Aorta (tissue), 5 donors: ENCODE results near the gene TSPAN15. TPM values are rescaled to one million over a fixed set of nuclear protein-coding genes. Genes with fewer than 3 reads are reported as not detected.

ENCODE experiments used
- ATAC-seq: fragments of 200-7000 bp; cut with Tn5 transposase; one replicate; pipeline ENCODE4 v1.9.1; 2022; ENCODE audit warnings: moderate library complexity; ENCODE audit not compliant: low FRiP score
- DNase-seq, 2 donors: peaks; one replicate each; pipeline ENCODE4 v3.0.0-alpha.2; 2020
- H3K27ac ChIP-seq, 2 donors: one replicate each; pipeline ENCODE4 v1.5.1; 2013; ENCODE audit warnings: low read length in 2 of 2, mild to moderate bottlenecking in 2 of 2, moderate library complexity in 2 of 2, control low read depth in 1 of 2, inconsistent platforms in 1 of 2, low read depth in 1 of 2
- H3K27me3 ChIP-seq, 2 donors: one replicate each; pipeline ENCODE4 v1.6.1; 2013; ENCODE audit warnings: control low read depth in 1 of 2, low read length in 1 of 2, mild to moderate bottlenecking in 1 of 2, moderate library complexity in 1 of 2; ENCODE audit not compliant: insufficient read depth in 2 of 2, control insufficient read depth in 1 of 2
- H3K36me3 ChIP-seq, 2 donors: one replicate each; pipeline ENCODE4 v1.6.1; 2013; ENCODE audit warnings: control low read depth in 1 of 2, low read length in 1 of 2, mild to moderate bottlenecking in 1 of 2; ENCODE audit not compliant: insufficient read depth in 2 of 2, control insufficient read depth in 1 of 2
- H3K4me1 ChIP-seq, 2 donors: one replicate each; pipeline ENCODE4 v1.6.1; 2013; ENCODE audit warnings: low read length in 2 of 2, control low read depth in 1 of 2, mild to moderate bottlenecking in 1 of 2, moderate library complexity in 1 of 2; ENCODE audit not compliant: insufficient read depth in 2 of 2, control insufficient read depth in 1 of 2
- H3K4me3 ChIP-seq, 2 donors: one replicate each; pipeline ENCODE4 v1.5.1; 2013; ENCODE audit warnings: low read length in 2 of 2, control low read depth in 1 of 2, mild to moderate bottlenecking in 1 of 2
- H3K9me3 ChIP-seq: one replicate; pipeline ENCODE4 v1.6.1; 2013; ENCODE audit warnings: mild to moderate bottlenecking, low read length; ENCODE audit not compliant: control insufficient read depth
- WGBS, 2 donors: extraction: QIAGEN DNeasy Blood & Tissue Kit; methylation state at CpG; one replicate each; pipeline ENCODE4 v1.1.7; 2013; 5-methylcytosine and 5-hydroxymethylcytosine counted together
- intact Hi-C, 2 donors: fragments of 100-400 bp; cut with DNase I; formaldehyde crosslinking; loops; one replicate each; pipeline versions ENCODE4 v1.14.2 to v1.15.0; 2022
- polyA plus RNA-seq, 2 donors: library from polyadenylated mRNA; stranded (reverse); fragments of 200-250 nt; gene quantifications; one replicate each; pipeline ENCODE4 v1.2.3, GENCODE V29; 2013
- total RNA-seq, 2 donors: library from RNA; stranded (reverse); fragmentation: NEBNext Ultra II Directional; extraction: Animal tissue kit (Norgen Biotek cat#: 25700); gene quantifications; one replicate each; pipeline ENCODE4 v1.2.1, GENCODE V29; 2021
- donor health status: healthy with polysubstance abuse.
- donor health status: Bipolar disorder and iron deficiency.
- donor health status: DM: no; HTN: no; CAD: no.
- donor health status: DM: no; HTN: no; CAD: no.
- donor health status: DM: yes; HTN: yes; CAD: no.

The TSPAN15 gene
- total and polyA plus RNA-seq, 4 donors = 1.8 to 16.8 (median 11.5) TPM

DNA sequence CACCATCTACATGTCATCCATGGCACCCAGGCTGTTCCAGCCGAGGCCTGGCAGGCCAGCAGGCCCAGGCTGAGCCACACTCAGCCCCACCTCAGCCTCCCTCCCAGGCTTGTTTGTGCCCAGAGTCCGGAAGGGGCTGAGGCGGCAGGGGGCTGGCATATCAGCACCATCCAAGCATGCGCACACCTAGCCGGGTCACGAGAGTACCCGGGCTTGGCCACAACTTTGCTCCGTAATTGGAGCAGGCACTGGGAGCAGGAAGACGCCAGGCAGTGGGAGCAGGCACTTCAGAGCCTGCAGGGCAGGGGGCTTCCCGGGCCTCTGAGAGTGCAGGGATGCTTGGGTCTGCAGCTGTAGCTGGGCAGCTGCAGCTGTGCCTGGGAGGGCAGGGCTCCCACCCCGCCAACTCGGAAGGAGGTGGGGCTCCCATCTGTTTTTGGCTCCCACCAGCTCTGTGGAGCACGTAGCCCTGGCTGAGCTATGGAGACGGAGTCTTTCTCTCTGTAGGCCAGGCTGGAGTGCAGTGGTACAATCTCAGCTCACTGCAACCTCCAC lies 15.2 kb upstream of the TSPAN15 start:
- ATAC-seq (no peak), DNase-seq (no peak)
- intact Hi-C loops = no loop called here
- no peaks in the 10 kb centered on the region for H3K36me3 ChIP-seq
- no peak overlapping the region for H3K27ac ChIP-seq
- no peaks in the 10 kb centered on the region for H3K27me3 ChIP-seq
- no peaks in the 10 kb centered on the region for H3K9me3 ChIP-seq
- H3K4me3 ChIP-seq = no peak overlapping the region
- 95 to 96% methylated on average over 14 of the region's 14 CpGs for WGBS, 2 donors
- H3K4me1 ChIP-seq = no peaks in the 10 kb centered on the region

DNA sequence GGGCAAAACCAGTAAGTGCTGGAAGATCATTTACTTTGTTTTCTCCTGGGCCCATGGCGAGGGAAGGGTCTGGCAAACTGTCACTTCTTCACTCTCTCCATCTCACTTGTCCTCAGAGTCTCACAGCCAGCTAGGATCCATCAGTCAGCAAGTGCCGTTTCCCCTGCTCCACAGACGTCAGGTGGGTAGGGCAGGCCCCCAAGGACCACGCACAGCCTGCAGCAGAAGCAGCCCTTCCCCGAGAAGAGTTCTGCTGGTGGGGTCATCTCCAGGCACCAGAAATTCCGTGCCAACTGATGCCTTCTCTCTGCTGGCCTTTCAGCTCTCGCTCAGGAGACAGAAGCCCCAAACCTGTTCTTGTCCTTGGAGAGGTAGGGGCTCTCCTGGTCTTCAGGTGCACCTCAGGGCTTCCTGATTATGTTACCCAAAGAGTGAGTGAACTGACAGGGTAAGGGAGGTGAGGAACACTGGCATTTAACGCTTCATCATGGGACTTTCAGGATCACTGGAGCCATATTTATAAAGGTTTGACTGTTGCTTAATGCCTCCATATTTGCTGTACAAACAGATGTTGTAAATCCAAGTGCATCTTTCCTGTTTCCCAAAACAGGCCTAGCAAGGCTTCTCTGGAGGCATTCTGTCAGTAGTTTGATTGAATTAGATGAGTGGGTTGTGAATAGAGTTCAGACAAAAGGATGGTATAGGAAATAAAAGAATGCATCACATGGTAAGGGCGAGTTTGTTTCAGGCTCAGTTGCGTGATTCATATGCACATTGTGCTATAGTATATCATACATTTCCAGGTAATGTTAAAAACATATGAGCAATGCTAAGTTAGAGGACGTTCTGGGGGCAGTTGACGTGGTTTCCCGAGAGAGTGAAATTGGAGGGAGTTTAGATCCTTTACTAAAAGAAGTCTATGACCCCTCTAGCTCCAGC lies 13.7 kb upstream of the TSPAN15 start:
- WGBS, 2 donors = 94 to 95% methylated on average over 13 of the region's 13 CpGs
- intact Hi-C loops = no loop called here
- no peak overlapping the region for H3K27ac ChIP-seq
- H3K27me3 ChIP-seq = no peaks in the 10 kb centered on the region
- DNase-seq (no peak), ATAC-seq (no peak)
- no peak overlapping the region for H3K4me3 ChIP-seq
- no peaks in the 10 kb centered on the region for H3K36me3 ChIP-seq
- H3K9me3 ChIP-seq = no peaks in the 10 kb centered on the region
- no peaks in the 10 kb centered on the region for H3K4me1 ChIP-seq

DNA sequence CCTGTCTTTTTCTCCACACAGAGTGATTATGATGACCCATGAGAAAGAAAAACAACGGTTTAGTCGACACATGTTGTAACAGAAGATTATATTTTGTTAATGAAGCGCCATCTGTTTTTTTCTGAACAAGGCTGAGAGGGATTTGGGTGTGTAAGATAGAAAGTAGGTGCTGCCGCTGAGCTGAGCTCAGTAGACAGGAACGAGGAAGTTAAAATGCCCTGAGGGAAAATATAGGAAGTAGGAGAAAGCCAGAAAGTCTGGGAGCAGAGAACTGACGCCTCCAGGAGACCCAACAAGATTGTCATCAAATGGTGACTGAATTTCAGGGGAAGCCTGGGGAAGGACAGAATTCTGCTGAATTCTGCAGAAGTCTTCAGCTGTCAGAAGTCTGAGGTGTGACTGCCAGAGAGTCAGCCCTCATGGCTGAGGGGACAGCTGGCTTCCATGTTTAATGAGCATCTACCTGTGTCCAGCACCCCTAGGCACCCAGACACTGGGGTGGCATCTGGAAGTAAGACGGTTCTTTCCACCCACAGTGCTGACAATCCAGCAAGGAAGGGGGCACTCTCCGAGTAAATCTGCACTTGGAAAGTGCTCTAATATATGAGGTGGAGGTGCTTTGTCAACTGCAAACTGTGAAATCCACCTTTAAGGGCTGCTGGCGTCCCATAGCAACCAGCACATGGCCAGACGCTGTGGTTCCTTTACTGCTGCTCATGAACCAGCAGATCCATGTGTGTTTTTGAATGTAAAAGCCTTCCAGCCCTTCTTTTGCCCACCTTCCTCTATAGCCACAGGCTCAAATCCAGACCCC lies 12.5 kb upstream of the TSPAN15 start:
- Histone ChIP-seq H3K27me3 (no peaks in the 10 kb centered on the region), H3K4me1 (no peaks in the 10 kb centered on the region), H3K9me3 (no peaks in the 10 kb centered on the region), H3K27ac (no peak overlapping the region), H3K4me3 (no peak overlapping the region), H3K36me3 (no peaks in the 10 kb centered on the region)
- WGBS, 2 donors = 37 to 44% methylated on average over 10 of the region's 10 CpGs
- intact Hi-C loops = no loop called here
- ATAC-seq = no peak
- DNase-seq = no peak

DNA sequence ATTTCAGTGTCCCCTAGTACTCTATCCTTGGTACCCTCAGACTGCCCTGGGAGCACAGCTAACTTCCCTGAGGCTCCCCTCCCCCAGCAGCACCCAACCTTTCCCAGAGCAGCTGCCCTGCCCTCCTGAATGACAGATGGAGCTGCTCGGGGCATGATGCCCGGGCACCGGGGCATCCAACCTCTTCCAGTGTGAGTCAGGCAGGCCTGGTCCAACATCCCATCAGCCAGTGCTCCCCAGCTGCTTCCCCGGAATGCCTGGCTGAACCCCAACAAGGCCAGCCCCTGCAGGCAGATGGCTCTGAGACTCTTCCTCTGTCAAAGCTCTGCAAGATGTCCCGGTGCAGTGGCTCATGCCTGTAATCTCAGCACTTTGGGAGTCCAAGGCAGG lies 11.9 kb upstream of the TSPAN15 start:
- no peak overlapping the region for H3K27ac ChIP-seq
- WGBS, 2 donors = 13 to 27% methylated on average over 5 of the region's 5 CpGs
- no peak for ATAC-seq

DNA sequence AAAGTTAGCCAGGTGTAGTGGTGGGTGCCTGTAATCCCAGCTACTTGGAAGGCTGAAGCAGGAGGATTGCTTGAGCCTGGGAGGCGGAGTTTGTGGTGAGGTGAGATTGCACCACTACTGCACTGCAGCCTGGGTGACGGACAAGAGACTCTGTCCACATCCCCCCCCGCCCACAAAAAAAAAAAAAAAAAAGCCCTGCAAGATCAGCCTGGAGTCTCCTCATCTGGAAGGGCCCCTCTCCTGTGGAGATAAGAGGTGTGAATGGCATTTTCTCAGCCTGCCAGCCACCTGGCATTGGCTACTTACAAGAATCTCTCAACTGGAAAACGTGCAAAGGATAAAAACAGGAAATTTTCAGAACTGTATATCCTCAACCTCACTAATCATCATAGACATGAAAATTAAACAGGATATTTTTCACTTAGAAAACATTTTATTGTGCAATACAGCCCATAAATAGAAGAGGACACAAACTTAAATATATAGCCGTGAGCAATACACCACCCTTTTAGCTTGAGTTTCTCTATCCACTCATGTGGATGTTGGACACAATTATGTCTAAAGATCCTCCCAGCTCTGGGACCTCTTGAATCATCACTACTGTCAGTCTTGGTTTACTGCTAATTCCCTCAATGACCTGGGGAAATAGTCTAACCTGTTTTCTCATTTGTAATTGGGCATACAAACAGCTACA lies 11.3 kb upstream of the TSPAN15 start:
- Histone ChIP-seq H3K4me1 (no peaks in the 10 kb centered on the region), H3K27ac (no peak overlapping the region), H3K36me3 (no peaks in the 10 kb centered on the region), H3K27me3 (no peaks in the 10 kb centered on the region), H3K4me3 (no peak overlapping the region), H3K9me3 (no peaks in the 10 kb centered on the region)
- no peak for DNase-seq
- WGBS, 2 donors = 64 to 68% methylated on average over 5 of the region's 5 CpGs
- no peak for ATAC-seq
- intact Hi-C loops = no loop called here

More for the DNA sequence above, 11.9 kb upstream of the TSPAN15 start:
- DNase-seq = no peak
- H3K4me1 ChIP-seq = no peaks in the 10 kb centered on the region
- H3K27me3 ChIP-seq = no peaks in the 10 kb centered on the region
- intact Hi-C loops = no loop called here
- H3K9me3 ChIP-seq = no peaks in the 10 kb centered on the region
- H3K36me3 ChIP-seq = no peaks in the 10 kb centered on the region
- H3K4me3 ChIP-seq = no peak overlapping the region

DNA sequence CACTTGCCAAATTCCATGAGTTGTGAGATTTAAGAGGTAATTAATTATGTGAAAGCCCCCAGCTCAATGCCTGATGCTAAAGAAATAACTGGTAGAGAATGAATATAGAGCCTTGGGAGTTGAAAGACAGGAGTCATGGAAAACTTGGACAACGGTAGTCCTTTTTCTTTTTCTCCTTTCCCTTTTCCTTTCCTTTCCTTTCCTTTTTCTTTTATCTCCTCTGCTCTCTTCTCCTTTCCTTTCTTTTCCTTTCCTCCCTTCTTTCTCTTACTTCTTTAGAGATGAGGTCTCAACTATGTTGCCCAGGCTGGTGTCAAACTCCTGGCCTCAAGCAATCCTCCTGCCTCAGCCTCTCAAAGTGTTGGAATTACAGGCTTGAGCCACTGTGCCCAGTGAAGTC lies 7.9 kb upstream of the TSPAN15 start:
- H3K9me3 ChIP-seq = no peaks in the 10 kb centered on the region
- H3K27me3 ChIP-seq = no peaks in the 10 kb centered on the region
- WGBS, 2 donors = 76 to 92% methylated on average over 1 of the region's 1 CpG
- intact Hi-C loops = no loop called here
- DNase-seq = no peak
- no peaks in the 10 kb centered on the region for H3K4me1 ChIP-seq
- no peak overlapping the region for H3K4me3 ChIP-seq
- H3K36me3 ChIP-seq = no peaks in the 10 kb centered on the region
- ATAC-seq = no peak
- H3K27ac ChIP-seq = no peak overlapping the region

DNA sequence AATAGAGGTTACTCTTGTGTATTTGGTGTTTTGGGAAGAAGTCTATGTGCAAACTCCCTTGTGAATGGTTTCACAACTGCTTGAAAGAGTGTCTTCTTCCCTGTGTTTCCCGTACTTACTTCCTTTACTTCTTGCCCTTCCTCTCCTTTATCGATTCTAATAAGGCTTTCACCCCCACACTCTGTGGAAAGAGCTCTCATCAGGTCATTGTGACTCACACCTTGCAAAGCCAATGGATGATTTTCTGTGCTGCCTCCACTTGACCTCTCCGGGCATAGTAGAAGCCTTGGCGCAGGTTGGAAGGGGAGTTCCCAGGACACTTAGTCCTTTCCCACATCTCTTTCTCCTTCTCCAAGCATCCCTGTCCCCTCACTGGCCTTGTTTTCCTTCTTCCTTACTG lies 6.2 kb upstream of the TSPAN15 start:
- no peak overlapping the region for H3K4me3 ChIP-seq
- intact Hi-C loops = no loop called here
- H3K27ac ChIP-seq = no peak overlapping the region
- WGBS, 2 donors = 90 to 95% methylated on average over 4 of the region's 4 CpGs
- H3K4me1 ChIP-seq = no peaks in the 10 kb centered on the region
- no peak for DNase-seq
- H3K9me3 ChIP-seq = no peaks in the 10 kb centered on the region
- no peak for ATAC-seq
- no peaks in the 10 kb centered on the region for H3K36me3 ChIP-seq
- H3K27me3 ChIP-seq = no peaks in the 10 kb centered on the region

DNA sequence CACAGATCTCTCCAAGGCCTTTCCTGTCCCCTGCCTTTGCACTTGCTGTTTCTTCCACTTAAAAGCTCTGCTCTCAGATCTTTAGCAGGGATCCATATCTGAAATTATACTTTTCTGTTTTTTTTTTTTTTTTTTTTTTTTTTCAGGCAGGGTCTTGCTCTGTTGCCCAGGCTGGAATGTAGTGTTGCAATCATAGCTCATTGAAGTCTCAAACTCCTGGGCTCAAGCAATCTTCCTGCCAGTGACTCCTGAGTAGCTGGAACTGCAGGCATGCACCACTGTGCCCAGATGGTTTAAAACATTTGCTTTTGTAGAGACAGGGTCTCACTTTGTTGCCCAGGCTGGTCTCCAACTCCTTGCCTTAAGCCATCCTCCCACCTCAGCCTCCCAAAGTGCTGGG lies 5.0 kb upstream of the TSPAN15 start:
- H3K36me3 ChIP-seq = no peaks in the 10 kb centered on the region

More for the DNA sequence above, 5.0 kb upstream of the TSPAN15 start:
- Histone ChIP-seq H3K4me3 (no peak overlapping the region), H3K27me3 (no peaks in the 10 kb centered on the region), H3K9me3 (no peaks in the 10 kb centered on the region), H3K4me1 (no peaks in the 10 kb centered on the region), H3K27ac (no peak overlapping the region)
- DNase-seq (no peak), ATAC-seq (no peak)
- intact Hi-C loops = no loop called here
